Nephron (organoid): Measurements from ENCODE around the gene DNM1.

Experiments
- H3K27ac Mint-ChIP-seq, 3 experiments: 2 replicates each; pipeline ENCODE4 v1.8.0; 2020; ENCODE audit warnings: mixed read lengths in 3 of 3, mild to moderate bottlenecking in 2 of 3, moderate library complexity in 1 of 3
- H3K27me3 Mint-ChIP-seq: 2 replicates; pipeline ENCODE4 v1.8.0; 2021; ENCODE audit warnings: low read depth, mild to moderate bottlenecking, moderate library complexity, mixed read lengths
- H3K36me3 Mint-ChIP-seq: 2 replicates; pipeline ENCODE4 v1.8.0; 2020; ENCODE audit warnings: low read depth, mixed read lengths
- H3K4me1 Mint-ChIP-seq: 2 replicates; pipeline ENCODE4 v1.8.0; 2020; ENCODE audit warnings: mixed read lengths
- H3K4me3 Mint-ChIP-seq, 3 experiments: 2 replicates each; pipeline ENCODE4 v1.8.0; 2020; ENCODE audit warnings: mild to moderate bottlenecking in 3 of 3, mixed read lengths in 3 of 3, moderate library complexity in 2 of 3
- H3K9me3 Mint-ChIP-seq: 2 replicates; pipeline ENCODE4 v1.8.0; 2020; ENCODE audit warnings: mixed read lengths
- TF ChIP-seq, protein P1 (sequence below), 3 experiments: fragments of 200-600 bp; sonication (generic); IDR thresholded peaks; one replicate each; pipeline ENCODE4 v1.5.0; 2021; ENCODE audit warnings: antibody characterized with exemption in 3 of 3; ENCODE audit not compliant: unreplicated experiment in 3 of 3

The DNM1 gene

GRCh38 chr9:128249908-128250838 is 47.0 kb downstream of the DNM1 start:
- TF ChIP-seq, protein P1, sequence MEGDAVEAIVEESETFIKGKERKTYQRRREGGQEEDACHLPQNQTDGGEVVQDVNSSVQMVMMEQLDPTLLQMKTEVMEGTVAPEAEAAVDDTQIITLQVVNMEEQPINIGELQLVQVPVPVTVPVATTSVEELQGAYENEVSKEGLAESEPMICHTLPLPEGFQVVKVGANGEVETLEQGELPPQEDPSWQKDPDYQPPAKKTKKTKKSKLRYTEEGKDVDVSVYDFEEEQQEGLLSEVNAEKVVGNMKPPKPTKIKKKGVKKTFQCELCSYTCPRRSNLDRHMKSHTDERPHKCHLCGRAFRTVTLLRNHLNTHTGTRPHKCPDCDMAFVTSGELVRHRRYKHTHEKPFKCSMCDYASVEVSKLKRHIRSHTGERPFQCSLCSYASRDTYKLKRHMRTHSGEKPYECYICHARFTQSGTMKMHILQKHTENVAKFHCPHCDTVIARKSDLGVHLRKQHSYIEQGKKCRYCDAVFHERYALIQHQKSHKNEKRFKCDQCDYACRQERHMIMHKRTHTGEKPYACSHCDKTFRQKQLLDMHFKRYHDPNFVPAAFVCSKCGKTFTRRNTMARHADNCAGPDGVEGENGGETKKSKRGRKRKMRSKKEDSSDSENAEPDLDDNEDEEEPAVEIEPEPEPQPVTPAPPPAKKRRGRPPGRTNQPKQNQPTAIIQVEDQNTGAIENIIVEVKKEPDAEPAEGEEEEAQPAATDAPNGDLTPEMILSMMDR (IDR thresholded peaks at IDR 0.05; ENCODE audit: unreplicated experiment in 3 of 3), result no peak
- Mint-ChIP-seq H3K9me3 (no peaks in the 10 kb centered on the region), H3K27ac (peak overlapping the region in 2 of 3 experiments; percentile 48 to 89), H3K36me3 (peaks cover 33% of the 10 kb centered on the region), H3K27me3 (peaks cover 3% of the 10 kb centered on the region), H3K4me3 (peak overlapping the region; percentile 52 to 58 (median 52)), H3K4me1 (peaks cover 44% of the 10 kb centered on the region)

DNA sequence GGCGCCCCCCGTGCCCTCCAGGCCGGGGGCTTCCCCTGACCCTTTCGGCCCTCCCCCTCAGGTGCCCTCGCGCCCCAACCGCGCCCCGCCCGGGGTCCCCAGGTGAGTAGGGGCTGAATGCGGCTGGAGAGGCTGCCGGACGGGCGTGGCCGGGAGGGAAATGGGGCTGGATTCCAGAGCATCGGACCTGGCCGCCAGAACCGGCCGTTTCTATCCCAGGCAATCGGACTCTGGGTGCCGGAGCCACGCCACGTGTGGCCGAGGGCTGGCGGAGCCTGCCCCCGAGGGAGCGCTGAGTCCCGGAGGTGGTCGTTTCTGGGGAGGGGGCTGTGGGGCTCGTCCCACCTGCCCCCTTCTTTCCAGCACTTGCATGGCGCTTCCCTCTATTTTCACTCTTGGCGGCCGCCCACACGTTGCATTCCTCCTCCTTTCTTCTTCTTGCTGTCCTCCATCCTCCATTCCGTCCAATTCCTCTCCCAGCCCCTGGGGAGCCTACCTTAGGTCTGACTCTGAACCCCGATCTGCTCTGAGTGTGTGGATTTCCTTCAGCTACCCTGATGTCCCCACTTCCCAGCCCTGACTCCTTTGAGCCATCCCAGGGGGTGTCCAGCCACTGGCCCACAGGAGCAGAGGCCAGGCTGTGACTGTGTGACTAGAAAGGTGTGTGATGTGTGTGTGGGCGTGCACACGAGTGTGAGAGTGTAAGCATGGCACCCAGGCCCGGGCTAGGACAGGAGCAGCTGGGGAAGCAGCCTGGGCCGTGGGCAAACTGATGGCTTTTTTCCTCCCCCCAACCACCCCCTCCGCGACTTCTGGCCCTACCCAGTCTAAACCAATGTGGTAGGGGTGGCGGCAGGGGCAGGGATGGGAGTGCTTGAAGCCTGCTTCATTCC is 47.9 kb downstream of the DNM1 start:
- H3K27ac Mint-ChIP-seq, result peak overlapping the region in 2 of 3 experiments; percentile 41 to 62
- TF ChIP-seq, protein P1 (IDR thresholded peaks at IDR 0.05; ENCODE audit: unreplicated experiment in 3 of 3), result no peak
- peaks cover 3% of the 10 kb centered on the region for H3K27me3 Mint-ChIP-seq
- H3K9me3 Mint-ChIP-seq, result no peaks in the 10 kb centered on the region
- H3K4me3 Mint-ChIP-seq, result peak overlapping the region; percentile 76 to 80 (median 76)
- peaks cover 37% of the 10 kb centered on the region for H3K4me1 Mint-ChIP-seq
- peaks cover 35% of the 10 kb centered on the region for H3K36me3 Mint-ChIP-seq

DNA sequence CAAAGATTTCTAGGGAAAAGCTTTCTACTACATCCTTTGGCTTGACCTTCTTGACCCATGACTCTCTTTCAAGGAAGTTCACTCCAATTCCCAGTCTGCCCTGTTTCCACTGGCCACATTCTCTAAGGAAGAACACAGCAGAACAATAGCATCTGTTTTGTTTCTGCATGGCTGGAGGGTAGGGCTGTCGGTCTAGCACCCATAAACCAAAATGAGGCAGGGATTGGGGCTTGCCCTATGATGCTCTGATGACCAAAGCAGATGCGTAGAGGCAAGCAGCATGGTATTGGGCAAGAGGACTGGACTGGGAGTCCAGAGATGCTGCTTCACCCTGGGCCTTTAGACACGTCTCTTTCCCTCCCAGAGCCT is 48.5 kb downstream of the DNM1 start:
- peak overlapping the region; percentile 12 to 62 (median 41) for H3K27ac Mint-ChIP-seq
- H3K27me3 Mint-ChIP-seq, result peaks cover 3% of the 10 kb centered on the region
- peaks cover 35% of the 10 kb centered on the region for H3K36me3 Mint-ChIP-seq
- H3K4me1 Mint-ChIP-seq, result peaks cover 33% of the 10 kb centered on the region
- TF ChIP-seq, protein P1 (IDR thresholded peaks at IDR 0.05; ENCODE audit: unreplicated experiment in 3 of 3), result no peak
- H3K4me3 Mint-ChIP-seq, result peak overlapping the region; percentile 66 to 80 (median 76)
- no peaks in the 10 kb centered on the region for H3K9me3 Mint-ChIP-seq

- H3K9me3 Mint-ChIP-seq, result no peaks in the 10 kb centered on the region
- H3K4me1 Mint-ChIP-seq, result peaks cover 26% of the 10 kb centered on the region
- H3K4me3 Mint-ChIP-seq, result peak overlapping the region in 1 of 3 experiments; percentile 80
- TF ChIP-seq, protein P1 (IDR thresholded peaks at IDR 0.05; ENCODE audit: unreplicated experiment in 3 of 3), result no peak
- peaks cover 3% of the 10 kb centered on the region for H3K27me3 Mint-ChIP-seq
- H3K27ac Mint-ChIP-seq, result peak overlapping the region; percentile 12 to 62 (median 41)
- peaks cover 35% of the 10 kb centered on the region for H3K36me3 Mint-ChIP-seq
Observed at GRCh38 chr9:128252317-128253139, 49.3 kb downstream of the DNM1 start.

DNA sequence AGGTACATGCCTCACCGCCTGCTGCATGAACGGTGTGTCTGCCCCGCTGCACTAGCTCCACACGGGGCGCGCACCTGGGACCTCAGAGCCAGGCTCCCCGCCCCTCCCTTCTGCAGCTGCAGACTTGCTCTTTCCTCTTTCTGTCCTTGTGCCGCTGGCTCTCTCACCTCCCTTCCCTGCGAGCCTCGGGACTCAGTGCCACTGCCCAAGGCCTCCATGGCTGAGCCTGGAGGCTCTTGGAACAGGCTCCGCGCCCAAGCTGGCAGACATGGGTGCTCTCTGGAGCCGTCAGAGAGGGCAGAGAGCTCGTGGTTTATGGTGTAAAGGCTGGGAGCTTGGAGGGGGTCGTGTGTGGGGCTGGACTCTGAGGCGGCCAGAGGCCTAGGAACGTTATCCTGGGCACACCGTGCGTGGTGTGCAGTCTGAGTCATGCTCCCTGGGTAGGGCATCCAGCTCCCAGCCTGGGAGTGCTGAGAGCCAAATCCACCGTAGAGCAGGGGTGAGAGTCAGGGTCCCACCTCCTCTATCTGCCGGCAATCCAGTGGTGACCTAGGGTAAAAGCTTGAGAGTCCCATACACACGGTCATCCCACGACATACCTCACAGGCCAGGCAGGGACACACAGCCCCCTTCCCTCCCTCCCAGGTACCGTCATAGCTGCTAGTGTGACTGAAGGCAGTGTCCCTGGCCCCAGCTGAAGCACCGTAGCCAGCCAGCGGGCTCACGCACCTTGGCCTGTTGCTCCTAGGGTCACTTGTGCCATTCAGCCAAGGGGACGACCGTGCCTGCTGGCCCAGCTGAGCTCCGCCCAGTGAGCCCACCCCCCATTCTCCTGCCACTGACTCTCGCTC is 50.2 kb downstream of the DNM1 start:
- peak overlapping the region in 1 of 3 experiments; percentile 19 for H3K4me3 Mint-ChIP-seq
- H3K9me3 Mint-ChIP-seq, result no peaks in the 10 kb centered on the region
- no peak overlapping the region for H3K27ac Mint-ChIP-seq
- peaks cover 37% of the 10 kb centered on the region for H3K36me3 Mint-ChIP-seq
- peaks cover 3% of the 10 kb centered on the region for H3K27me3 Mint-ChIP-seq
- TF ChIP-seq, protein P1 (IDR thresholded peaks at IDR 0.05; ENCODE audit: unreplicated experiment in 3 of 3), result no peak
- peaks cover 22% of the 10 kb centered on the region for H3K4me1 Mint-ChIP-seq
